ENCODE measurements around the gene BICDL2.

BICDL2 gene

DNA sequence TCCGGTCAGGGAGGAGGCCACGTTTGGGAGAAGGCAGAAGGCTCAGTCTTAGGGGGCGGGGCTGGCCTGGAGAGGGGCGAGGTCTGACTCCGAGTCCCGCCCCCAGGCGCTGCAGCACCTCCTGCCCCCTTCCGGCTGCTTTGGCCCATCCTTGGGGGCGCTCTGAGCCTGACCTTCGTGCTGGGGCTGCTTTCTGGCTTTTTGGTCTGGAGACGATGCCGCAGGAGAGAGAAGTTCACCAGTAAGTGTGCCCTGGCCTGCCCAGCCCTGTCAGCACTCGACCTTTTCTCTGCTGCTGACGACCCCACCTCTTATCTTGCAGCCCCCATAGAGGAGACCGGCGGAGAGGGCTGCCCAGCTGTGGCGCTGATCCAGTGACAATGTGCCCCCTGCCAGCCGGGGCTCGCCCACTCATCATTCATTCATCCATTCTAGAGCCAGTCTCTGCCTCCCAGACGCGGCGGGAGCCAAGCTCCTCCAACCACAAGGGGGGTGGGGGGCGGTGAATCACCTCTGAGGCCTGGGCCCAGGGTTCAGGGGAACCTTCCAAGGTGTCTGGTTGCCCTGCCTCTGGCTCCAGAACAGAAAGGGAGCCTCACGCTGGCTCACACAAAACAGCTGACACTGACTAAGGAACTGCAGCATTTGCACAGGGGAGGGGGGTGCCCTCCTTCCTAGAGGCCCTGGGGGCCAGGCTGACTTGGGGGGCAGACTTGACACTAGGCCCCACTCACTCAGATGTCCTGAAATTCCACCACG, 15.1 kb downstream of the BICDL2 start:
- no peak; the same call in 1 of the 2 replicates for TF ChIP-seq POLR2AphosphoS5 (IDR thresholded peaks at IDR 0.05; ENCODE audit: low read depth, low read length)
- TF ChIP-seq TAF1 (IDR thresholded peaks at IDR 0.05; ENCODE audit: borderline replicate concordance, insufficient read depth, low read length) = 0 out of 2 replicates have a peak, but pooled peaks have one; percentile 29

DNA sequence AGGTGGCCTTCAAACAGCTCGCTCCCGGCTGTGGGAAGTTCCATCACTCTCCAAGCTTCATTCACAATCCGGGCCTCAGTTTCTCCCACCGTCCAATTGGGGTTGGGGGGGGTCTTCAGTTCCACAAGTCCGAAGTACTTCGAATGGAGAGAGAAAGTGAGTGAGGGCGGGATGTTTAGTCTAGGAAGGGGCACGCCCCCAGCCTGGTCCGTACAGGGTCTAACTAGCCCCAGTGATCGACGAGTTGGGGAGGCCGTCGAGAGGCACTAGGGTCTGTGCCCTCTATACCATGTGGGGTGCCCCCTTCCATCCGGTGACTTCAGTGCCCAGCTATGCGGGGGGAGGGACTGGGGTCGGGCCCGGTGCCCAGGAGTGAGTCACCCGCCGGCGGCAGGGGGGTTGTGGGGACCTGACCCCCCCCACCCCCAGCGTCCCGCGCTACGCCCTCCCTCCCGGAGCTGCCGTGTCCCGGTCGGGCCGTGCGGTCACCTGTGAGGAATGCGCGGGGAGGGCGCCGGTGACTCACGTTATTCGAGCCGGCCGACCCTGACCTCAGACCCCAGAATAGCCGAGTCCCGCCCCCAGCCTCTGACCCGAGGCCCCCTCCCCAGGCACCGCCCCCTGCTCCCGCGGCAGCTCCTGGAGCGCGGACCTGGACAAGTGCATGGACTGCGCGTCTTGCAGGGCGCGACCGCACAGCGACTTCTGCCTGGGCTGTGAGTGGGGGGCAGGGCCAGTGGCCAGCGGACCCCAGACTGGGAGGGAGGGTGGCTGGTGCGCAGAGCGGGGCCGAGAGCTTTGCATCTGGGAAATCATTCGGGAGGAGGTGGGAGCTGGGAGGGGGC, 15.9 kb downstream of the BICDL2 start:
- TF ChIP-seq TAF1 (IDR thresholded peaks at IDR 0.05; ENCODE audit: borderline replicate concordance, insufficient read depth, low read length) = no peak
- TF ChIP-seq, protein P1, sequence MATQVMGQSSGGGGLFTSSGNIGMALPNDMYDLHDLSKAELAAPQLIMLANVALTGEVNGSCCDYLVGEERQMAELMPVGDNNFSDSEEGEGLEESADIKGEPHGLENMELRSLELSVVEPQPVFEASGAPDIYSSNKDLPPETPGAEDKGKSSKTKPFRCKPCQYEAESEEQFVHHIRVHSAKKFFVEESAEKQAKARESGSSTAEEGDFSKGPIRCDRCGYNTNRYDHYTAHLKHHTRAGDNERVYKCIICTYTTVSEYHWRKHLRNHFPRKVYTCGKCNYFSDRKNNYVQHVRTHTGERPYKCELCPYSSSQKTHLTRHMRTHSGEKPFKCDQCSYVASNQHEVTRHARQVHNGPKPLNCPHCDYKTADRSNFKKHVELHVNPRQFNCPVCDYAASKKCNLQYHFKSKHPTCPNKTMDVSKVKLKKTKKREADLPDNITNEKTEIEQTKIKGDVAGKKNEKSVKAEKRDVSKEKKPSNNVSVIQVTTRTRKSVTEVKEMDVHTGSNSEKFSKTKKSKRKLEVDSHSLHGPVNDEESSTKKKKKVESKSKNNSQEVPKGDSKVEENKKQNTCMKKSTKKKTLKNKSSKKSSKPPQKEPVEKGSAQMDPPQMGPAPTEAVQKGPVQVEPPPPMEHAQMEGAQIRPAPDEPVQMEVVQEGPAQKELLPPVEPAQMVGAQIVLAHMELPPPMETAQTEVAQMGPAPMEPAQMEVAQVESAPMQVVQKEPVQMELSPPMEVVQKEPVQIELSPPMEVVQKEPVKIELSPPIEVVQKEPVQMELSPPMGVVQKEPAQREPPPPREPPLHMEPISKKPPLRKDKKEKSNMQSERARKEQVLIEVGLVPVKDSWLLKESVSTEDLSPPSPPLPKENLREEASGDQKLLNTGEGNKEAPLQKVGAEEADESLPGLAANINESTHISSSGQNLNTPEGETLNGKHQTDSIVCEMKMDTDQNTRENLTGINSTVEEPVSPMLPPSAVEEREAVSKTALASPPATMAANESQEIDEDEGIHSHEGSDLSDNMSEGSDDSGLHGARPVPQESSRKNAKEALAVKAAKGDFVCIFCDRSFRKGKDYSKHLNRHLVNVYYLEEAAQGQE (IDR thresholded peaks at IDR 0.05; ENCODE audit: insufficient read depth in 1 of 2, low read depth in 2 of 2, low read length in 2 of 2) = no peak
- TF ChIP-seq SIN3A (IDR thresholded peaks at IDR 0.05; ENCODE audit: borderline replicate concordance, insufficient read depth, low read length) = peak; percentile 7; the same call in 1 of the 2 replicates
- TF ChIP-seq FOXP2 (optimal IDR thresholded peaks at IDR 0.05; ENCODE audit: borderline replicate concordance, extremely low read depth, extremely low read length, insufficient read depth) = no peak
- 0 out of 2 replicates have a peak, but pooled peaks have one; percentile 31 for TF ChIP-seq POLR2AphosphoS5 (IDR thresholded peaks at IDR 0.05; ENCODE audit: low read depth, low read length)

DNA sequence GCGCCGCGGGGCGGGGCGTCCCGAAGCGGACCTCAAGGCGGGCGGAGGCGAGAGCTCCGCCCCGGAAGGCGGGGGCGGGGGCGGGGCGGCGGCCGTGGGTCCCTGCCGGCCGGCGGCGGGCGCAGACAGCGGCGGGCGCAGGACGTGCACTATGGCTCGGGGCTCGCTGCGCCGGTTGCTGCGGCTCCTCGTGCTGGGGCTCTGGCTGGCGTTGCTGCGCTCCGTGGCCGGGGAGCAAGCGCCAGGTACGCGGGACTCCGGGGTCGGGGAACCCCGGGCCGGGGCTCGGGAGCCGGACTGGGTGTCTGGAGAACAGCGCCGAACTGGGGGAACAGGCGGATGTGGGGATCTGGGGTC, 16.5 kb downstream of the BICDL2 start, which contains the start of gene TNFRSF12A:
Gene TNFRSF12A, plus strand, starts transcription at position 122 of the 357 bp plus-strand sequence. Its CDS starts 30 bp downstream, at position 152.
- TF ChIP-seq FOXP2 (optimal IDR thresholded peaks at IDR 0.05; ENCODE audit: borderline replicate concordance, extremely low read depth, extremely low read length, insufficient read depth) (no peak), TAF1 (IDR thresholded peaks at IDR 0.05; ENCODE audit: borderline replicate concordance, insufficient read depth, low read length) (peak; percentile 59; the same call in 1 of the 2 replicates), POLR2AphosphoS5 (IDR thresholded peaks at IDR 0.05; ENCODE audit: low read depth, low read length) (peak; percentile 81), SIN3A (IDR thresholded peaks at IDR 0.05; ENCODE audit: borderline replicate concordance, insufficient read depth, low read length) (no peak)
- TF ChIP-seq, protein P1 (IDR thresholded peaks at IDR 0.05; ENCODE audit: insufficient read depth in 1 of 2, low read depth in 2 of 2, low read length in 2 of 2) = no peak; a peak in 2 of 4 replicates

DNA sequence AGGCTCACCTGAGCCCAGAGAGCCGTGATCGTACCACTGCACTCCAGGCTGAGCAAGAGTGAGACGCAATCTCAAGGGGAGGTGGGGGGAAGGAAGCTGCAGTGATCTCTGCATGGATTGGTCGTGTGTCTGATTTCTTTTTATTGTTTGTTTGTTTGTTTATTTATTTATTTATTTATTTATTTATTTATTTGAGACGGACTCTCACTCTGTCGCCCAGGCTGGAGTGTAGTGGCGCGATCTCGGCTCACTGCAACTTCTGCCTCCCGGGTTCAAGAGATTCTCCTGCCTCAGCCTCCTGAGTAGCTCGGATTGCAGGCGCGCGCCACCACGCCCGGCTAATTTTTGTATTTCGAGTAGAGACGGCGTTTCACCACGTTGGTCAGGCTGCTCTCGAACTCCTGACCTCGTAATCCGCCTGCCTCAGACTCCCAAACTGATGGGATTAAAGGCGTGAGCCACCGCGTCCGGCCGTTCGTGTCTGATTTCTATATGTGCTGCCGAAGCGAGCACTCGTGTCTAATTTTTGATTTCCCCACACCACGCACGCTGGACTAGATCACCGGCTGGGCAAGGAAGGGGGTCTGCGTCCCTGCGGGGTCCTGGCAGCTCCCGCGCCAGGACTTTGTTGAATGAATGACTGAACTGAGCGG, 17.0 kb downstream of the BICDL2 start:
- TF ChIP-seq POLR2AphosphoS5 (IDR thresholded peaks at IDR 0.05; ENCODE audit: low read depth, low read length) = no peak; the same call in 1 of the 2 replicates
- TF ChIP-seq, protein P1 (IDR thresholded peaks at IDR 0.05; ENCODE audit: insufficient read depth in 1 of 2, low read depth in 2 of 2, low read length in 2 of 2) = no peak
- TF ChIP-seq FOXP2 (optimal IDR thresholded peaks at IDR 0.05; ENCODE audit: borderline replicate concordance, extremely low read depth, extremely low read length, insufficient read depth) = no peak
- TF ChIP-seq SIN3A (IDR thresholded peaks at IDR 0.05; ENCODE audit: borderline replicate concordance, insufficient read depth, low read length) = no peak
- TF ChIP-seq TAF1 (IDR thresholded peaks at IDR 0.05; ENCODE audit: borderline replicate concordance, insufficient read depth, low read length) = no peak

All from PFSK-1 (cell line).